ENCODE data around the gene NSMCE1. TPM values are rescaled to one million over a fixed set of nuclear protein-coding genes. Genes with fewer than 3 reads are reported as not detected.

NSMCE1 gene
- total and polyA plus RNA-seq, 2 of the 4 experiments (the other 2 are of a cell fraction), result 47.5 to 120 TPM

GRCh38 chr16:27217256-27217655 is 51.3 kb downstream of the NSMCE1 start:
- dilution Hi-C loops (cut with HindIII; ENCODE audit: low sequenced_read_pairs, unreplicated experiment), result no loop called here
- intact Hi-C loops (cut with micrococcal nuclease), result no loop called here
- ChIA-PET POLR2A (ENCODE audit: unreplicated experiment) (interaction anchor here (0.7 kb wide), 1 partner anchor 28 kb away, joined by 3 read pairs; no protein-coding TSS in a partner anchor), CTCF (interaction anchor here (0.7 kb wide), 1 partner anchor 12 kb away, joined by 3 read pairs; no protein-coding TSS in a partner anchor)
- H2AK9ac ChIP-seq (replicated peaks; ENCODE audit: low read depth, low read length, poor library complexity), result peak overlapping the region; percentile 68
- H2AK5ac ChIP-seq (ENCODE audit: low read depth, low read length), result peak overlapping the region; percentile 70
- H3K27me3 ChIP-seq (ENCODE audit: control insufficient read depth, insufficient read depth, low read length), result no peaks in the 10 kb centered on the region
- H3K4me1 ChIP-seq (ENCODE audit: control insufficient read depth, insufficient read depth, low read length), result peaks cover 9% of the 10 kb centered on the region
- no peak overlapping the region for H2BK5ac ChIP-seq (ENCODE audit: low read depth, low read length, poor library complexity, severe bottlenecking)
- no peaks in the 10 kb centered on the region for H3K9me3 ChIP-seq (ENCODE audit: control insufficient read depth, insufficient read depth, low read length)
- H2BK120ac ChIP-seq (ENCODE audit: low read depth, low read length), result no peak overlapping the region
- H3K36me3 ChIP-seq (ENCODE audit: control insufficient read depth, insufficient read depth, low read length), result peaks cover 8% of the 10 kb centered on the region; the same call in 1 of the 2 replicates
- H3K9ac ChIP-seq (ENCODE audit: low read depth, low read length), result no peak overlapping the region
- DNase-seq (peak; percentile 77), ATAC-seq (ENCODE audit: low read depth) (peak; percentile 69)
- 59% methylated on average over 9 of the region's 10 CpGs; no CpG with 5 or more reads in 1 of the 2 experiments for WGBS, 2 experiments (ENCODE audit: extremely low coverage in 2 of 2, insufficient read length in 1 of 2)
- H3K23ac ChIP-seq (ENCODE audit: low read depth, low read length), result no peak overlapping the region
- H2BK15ac ChIP-seq (ENCODE audit: low read depth, low read length), result 0 out of 3 replicates have a peak overlapping the region, but pooled peaks have one; percentile 26
- no peak overlapping the region for H3K56ac ChIP-seq (ENCODE audit: extremely low read depth, insufficient read depth, low read length)
- no peak overlapping the region for H3K4me3 ChIP-seq (ENCODE audit: insufficient read depth, low read depth, low read length)
- no peak overlapping the region for H3K27ac ChIP-seq (ENCODE audit: insufficient read depth, low read length)
- no peaks in the 10 kb centered on the region for H4K20me1 ChIP-seq (ENCODE audit: insufficient read depth, low read length)
- peaks cover 6% of the 10 kb centered on the region for H3K9me1 ChIP-seq (ENCODE audit: insufficient read depth, low read length)
- no peak overlapping the region for H2BK20ac ChIP-seq (ENCODE audit: low read depth, low read length)
- no peak overlapping the region for H3K14ac ChIP-seq (replicated peaks; ENCODE audit: low read depth, low read length)
- H3K79me1 ChIP-seq (ENCODE audit: low read depth in 1 of 2, low read length in 2 of 2), result no peaks in the 10 kb centered on the region
- H4K8ac ChIP-seq (ENCODE audit: low read depth in 2 of 2, low read length in 2 of 2), result peak overlapping the region in 1 of 2 experiments; percentile 69; a peak in 2 of 4 replicates
- H2AFZ ChIP-seq (replicated peaks; ENCODE audit: low read length, poor library complexity), result peak overlapping the region; percentile 81
- no peak overlapping the region for H3K4ac ChIP-seq (ENCODE audit: low read depth, low read length)
- H4K91ac ChIP-seq (ENCODE audit: insufficient read depth, low read depth, low read length), result peak overlapping the region; percentile 31; the same call in 1 of the 2 replicates
- no TSS peak for BruUV-seq (replicated peaks)
- in situ Hi-C loops (cut with MboI; ENCODE audit: low sequenced_read_pairs), result no loop called here
- H3K4me2 ChIP-seq (ENCODE audit: low read depth, low read length), result no peak overlapping the region
- TF ChIP-seq RCOR1 (IDR thresholded peaks at IDR 0.05; ENCODE audit: insufficient replicate concordance, low read length) (no peak), ELK1 (IDR thresholded peaks at IDR 0.05; ENCODE audit: borderline replicate concordance, low read depth, low read length) (no peak), CHD1 (IDR thresholded peaks at IDR 0.05; ENCODE audit: low read depth, low read length) (no peak), MAZ (IDR thresholded peaks at IDR 0.05; ENCODE audit: borderline replicate concordance, low read depth, low read length) (no peak), MXI1 (IDR thresholded peaks at IDR 0.05; ENCODE audit: borderline replicate concordance, low read depth, low read length) (no peak), CTCF (conservative IDR thresholded peaks at IDR 0.05; ENCODE audit: low read depth, low read length) (no peak), SMC3 (IDR thresholded peaks at IDR 0.05; ENCODE audit: low read depth, low read length) (no peak), FOS (IDR thresholded peaks at IDR 0.05; ENCODE audit: low read depth, low read length) (no peak), CEBPB (IDR thresholded peaks at IDR 0.05; ENCODE audit: low read depth, low read length) (no peak), RAD21 (IDR thresholded peaks at IDR 0.05; ENCODE audit: low read length) (no peak), NFE2L2 (IDR thresholded peaks at IDR 0.05; ENCODE audit: low read depth, low read length) (no peak), USF2 (IDR thresholded peaks at IDR 0.05; ENCODE audit: low read depth, low read length) (no peak)
- no peak overlapping the region for H3K18ac ChIP-seq (ENCODE audit: low read depth, low read length)
- H4K5ac ChIP-seq (ENCODE audit: low read depth, low read length), result no peak overlapping the region
